ENCODE measurements around the gene PCDHGA1.

DNA sequence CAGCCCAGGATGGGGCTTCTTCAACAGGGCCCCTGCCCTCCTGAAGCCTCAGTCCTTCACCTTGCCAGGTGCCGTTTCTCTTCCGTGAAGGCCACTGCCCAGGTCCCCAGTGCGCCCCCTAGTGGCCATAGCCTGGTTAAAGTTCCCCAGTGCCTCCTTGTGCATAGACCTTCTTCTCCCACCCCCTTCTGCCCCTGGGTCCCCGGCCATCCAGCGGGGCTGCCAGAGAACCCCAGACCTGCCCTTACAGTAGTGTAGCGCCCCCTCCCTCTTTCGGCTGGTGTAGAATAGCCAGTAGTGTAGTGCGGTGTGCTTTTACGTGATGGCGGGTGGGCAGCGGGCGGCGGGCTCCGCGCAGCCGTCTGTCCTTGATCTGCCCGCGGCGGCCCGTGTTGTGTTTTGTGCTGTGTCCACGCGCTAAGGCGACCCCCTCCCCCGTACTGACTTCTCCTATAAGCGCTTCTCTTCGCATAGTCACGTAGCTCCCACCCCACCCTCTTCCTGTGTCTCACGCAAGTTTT lies 182.1 kb downstream of the PCDHGA1 start:
- TF ChIP-seq NFRKB (IDR thresholded peaks at IDR 0.05) (no peak), BHLHE40 (IDR thresholded peaks at IDR 0.05; ENCODE audit: borderline replicate concordance) (no peak)

Measured in HEK293T (cell line).